Osteocyte (in vitro differentiated cells): ENCODE measurements around the gene EPYC. TPM values are rescaled to one million over a fixed set of nuclear protein-coding genes. Genes with fewer than 3 reads are reported as not detected.
A peak's percentile ranks its signal among the peaks of the same experiment; 100 is the strongest.

Source experiments
- DNase-seq: peaks from one replicate; pipeline ENCODE4 v3.0.0; 2021; ENCODE audit warnings: mixed read lengths; ENCODE audit not compliant: unreplicated experiment; ENCODE audit errors: extremely low spot score
- H3K27ac Mint-ChIP-seq: one replicate; pipeline ENCODE4 v1.8.0; 2021; ENCODE audit warnings: mild to moderate bottlenecking, mixed read lengths; ENCODE audit not compliant: unreplicated experiment
- H3K27me3 Mint-ChIP-seq: one replicate; pipeline ENCODE4 v1.8.0; 2021; ENCODE audit warnings: mixed read lengths; ENCODE audit not compliant: unreplicated experiment
- H3K36me3 Mint-ChIP-seq: one replicate; pipeline ENCODE4 v1.8.0; 2021; ENCODE audit warnings: mixed read lengths; ENCODE audit not compliant: unreplicated experiment
- H3K4me1 Mint-ChIP-seq: one replicate; pipeline ENCODE4 v1.8.0; 2021; ENCODE audit warnings: mixed read lengths; ENCODE audit not compliant: unreplicated experiment
- H3K4me3 Mint-ChIP-seq: one replicate; pipeline ENCODE4 v1.8.0; 2021; ENCODE audit warnings: mild to moderate bottlenecking, moderate library complexity, mixed read lengths; ENCODE audit not compliant: unreplicated experiment
- H3K9me3 Mint-ChIP-seq: one replicate; pipeline ENCODE4 v1.8.0; 2021; ENCODE audit warnings: mixed read lengths; ENCODE audit not compliant: unreplicated experiment
- total RNA-seq: library from RNA; stranded (reverse); gene quantifications from 2 replicates; pipeline ENCODE4 v1.2.1, GENCODE V29; 2021
- TF ChIP-seq, protein P1 (sequence below): fragments of 200-600 bp; sonication (generic); IDR thresholded peaks from 2 replicates; pipeline ENCODE4 v1.5.0; 2021; ENCODE audit warnings: antibody characterized with exemption, mild to moderate bottlenecking, moderate library complexity

EPYC gene
- total RNA-seq, 1 donor from 2014 or later: not detected

DNA sequence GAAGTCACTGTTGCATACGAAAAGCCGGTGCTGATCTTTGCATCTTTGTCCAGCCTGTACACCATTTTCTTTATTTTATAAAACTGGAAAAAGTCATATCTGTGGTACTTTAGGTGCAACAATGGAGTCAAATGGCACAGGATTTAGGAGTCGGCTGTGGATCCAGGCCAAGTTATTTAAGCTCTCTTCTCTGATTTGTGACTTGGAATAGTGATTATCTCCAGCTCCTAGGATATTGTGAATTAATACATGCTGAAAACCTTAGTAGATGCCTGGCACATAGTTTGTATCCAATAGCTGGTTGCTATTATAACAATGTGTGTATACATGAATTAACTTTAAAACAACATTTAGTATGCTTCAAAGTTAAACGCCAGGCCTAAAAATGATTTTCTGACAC, 43.6 kb downstream of the EPYC start:
- Mint-ChIP-seq H3K4me1 (peaks cover 5% of the 10 kb centered on the region), H3K27ac (no peak overlapping the region), H3K4me3 (no peak overlapping the region), H3K36me3 (no peaks in the 10 kb centered on the region), H3K9me3 (no peaks in the 10 kb centered on the region), H3K27me3 (no peaks in the 10 kb centered on the region)
- TF ChIP-seq, protein P1, sequence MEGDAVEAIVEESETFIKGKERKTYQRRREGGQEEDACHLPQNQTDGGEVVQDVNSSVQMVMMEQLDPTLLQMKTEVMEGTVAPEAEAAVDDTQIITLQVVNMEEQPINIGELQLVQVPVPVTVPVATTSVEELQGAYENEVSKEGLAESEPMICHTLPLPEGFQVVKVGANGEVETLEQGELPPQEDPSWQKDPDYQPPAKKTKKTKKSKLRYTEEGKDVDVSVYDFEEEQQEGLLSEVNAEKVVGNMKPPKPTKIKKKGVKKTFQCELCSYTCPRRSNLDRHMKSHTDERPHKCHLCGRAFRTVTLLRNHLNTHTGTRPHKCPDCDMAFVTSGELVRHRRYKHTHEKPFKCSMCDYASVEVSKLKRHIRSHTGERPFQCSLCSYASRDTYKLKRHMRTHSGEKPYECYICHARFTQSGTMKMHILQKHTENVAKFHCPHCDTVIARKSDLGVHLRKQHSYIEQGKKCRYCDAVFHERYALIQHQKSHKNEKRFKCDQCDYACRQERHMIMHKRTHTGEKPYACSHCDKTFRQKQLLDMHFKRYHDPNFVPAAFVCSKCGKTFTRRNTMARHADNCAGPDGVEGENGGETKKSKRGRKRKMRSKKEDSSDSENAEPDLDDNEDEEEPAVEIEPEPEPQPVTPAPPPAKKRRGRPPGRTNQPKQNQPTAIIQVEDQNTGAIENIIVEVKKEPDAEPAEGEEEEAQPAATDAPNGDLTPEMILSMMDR: no peak
- DNase-seq: no peak

DNA sequence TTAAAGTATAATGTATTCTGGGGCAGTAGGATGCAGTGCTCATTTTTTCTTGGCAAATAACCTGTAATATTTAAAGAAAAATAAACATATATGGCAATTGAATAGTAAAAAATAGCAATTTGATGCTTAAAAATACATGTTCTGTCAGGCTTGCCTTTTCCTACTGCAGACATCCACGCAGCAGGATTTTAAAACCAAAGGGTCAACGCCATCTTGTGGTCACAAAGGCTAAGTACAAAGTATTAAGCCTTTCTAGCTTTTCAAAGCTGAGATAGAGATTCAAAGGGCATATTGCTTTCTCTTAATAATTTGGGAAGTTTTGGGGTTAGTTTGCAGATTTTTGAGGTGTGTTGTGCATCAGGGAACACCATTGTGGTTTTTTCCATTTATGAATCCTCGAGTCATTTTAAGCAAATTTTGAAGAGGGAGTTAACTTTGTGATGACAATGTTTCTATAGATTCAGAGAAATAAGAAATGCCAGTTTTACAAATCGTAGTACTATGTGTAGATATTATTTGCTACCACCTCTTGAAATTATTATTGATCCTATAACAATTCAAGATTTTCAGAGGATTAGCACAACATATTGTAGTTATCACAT, 45.1 kb downstream of the EPYC start:
- H3K36me3 Mint-ChIP-seq: no peaks in the 10 kb centered on the region
- DNase-seq: no peak
- TF ChIP-seq, protein P1: peak; percentile 71
- H3K9me3 Mint-ChIP-seq: no peaks in the 10 kb centered on the region
- H3K27ac Mint-ChIP-seq: no peak overlapping the region
- no peaks in the 10 kb centered on the region for H3K27me3 Mint-ChIP-seq
- peaks cover 5% of the 10 kb centered on the region for H3K4me1 Mint-ChIP-seq
- H3K4me3 Mint-ChIP-seq: no peak overlapping the region

DNA sequence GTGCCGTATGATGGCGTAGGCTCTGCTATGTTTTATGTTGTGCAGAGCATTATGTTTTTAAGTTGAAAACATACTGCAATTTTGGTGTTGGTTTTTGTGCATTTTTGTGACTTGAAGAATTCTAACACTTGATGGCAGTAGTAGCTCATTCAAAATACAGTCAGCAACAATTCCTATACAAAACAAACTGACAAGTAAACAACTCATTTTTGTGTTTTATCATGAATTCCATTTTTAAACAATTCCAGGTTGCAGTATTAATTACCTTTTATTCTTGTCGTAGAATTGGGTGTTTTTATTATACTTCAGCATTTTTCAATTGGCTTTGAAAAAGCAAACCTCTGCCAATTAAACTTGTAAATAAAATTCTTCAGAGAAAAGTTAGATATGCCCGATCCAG, 45.7 kb downstream of the EPYC start:
- Mint-ChIP-seq H3K27ac (no peak overlapping the region), H3K4me1 (peaks cover 5% of the 10 kb centered on the region), H3K9me3 (no peaks in the 10 kb centered on the region), H3K36me3 (no peaks in the 10 kb centered on the region), H3K4me3 (no peak overlapping the region), H3K27me3 (no peaks in the 10 kb centered on the region)
- TF ChIP-seq, protein P1: peak; percentile 49
- DNase-seq: no peak

DNA sequence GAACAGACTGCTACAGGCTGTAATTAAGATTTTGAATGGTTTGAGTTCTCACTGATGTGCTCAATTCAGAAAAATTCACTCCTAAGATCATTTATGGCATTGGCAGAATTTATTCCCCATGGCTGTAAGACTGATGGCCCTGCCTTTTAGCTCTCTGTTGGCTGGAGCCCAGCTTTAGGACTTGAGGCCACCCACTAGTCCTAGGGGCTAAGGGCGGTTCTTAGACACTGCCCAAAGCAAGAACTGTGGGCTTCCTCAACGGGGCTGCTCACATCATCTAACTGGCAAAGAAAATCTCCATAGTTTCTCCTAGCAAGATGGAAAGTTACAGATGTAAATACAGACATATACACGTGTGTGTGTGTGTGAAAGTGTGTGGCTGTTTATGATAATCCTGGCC, 46.4 kb downstream of the EPYC start:
- TF ChIP-seq, protein P1: no peak
- H3K27ac Mint-ChIP-seq: no peak overlapping the region
- DNase-seq: no peak
- no peaks in the 10 kb centered on the region for H3K36me3 Mint-ChIP-seq
- no peaks in the 10 kb centered on the region for H3K27me3 Mint-ChIP-seq
- no peaks in the 10 kb centered on the region for H3K9me3 Mint-ChIP-seq
- H3K4me1 Mint-ChIP-seq: peaks cover 5% of the 10 kb centered on the region
- no peak overlapping the region for H3K4me3 Mint-ChIP-seq

DNA sequence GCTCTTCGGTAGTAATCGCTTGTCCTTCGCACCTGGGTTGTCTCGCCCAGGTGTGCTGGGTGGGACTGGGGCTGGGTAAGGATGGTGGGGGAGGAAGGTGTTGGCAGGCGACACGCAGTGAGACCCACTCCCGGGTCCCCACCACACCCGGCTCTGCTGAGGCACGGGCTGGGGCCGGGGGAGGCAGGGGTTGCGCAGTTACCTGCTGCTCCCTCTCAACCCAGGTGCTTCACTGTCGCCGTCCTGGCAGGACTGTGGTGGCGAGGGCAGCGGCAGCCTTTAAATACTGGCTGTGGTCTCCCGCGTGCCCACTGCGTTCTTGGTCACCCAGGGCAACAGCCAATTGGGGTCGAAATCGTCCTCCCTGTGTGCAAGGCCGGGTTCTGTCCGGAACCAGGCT, 49.9 kb downstream of the EPYC start, which contains the start of gene CCER1:
CCER1 (minus strand) TSS at position 256 of the 400 bp plus-strand sequence. CDS start 434 bp downstream, outside the sequence.
- peaks cover 5% of the 10 kb centered on the region for H3K4me1 Mint-ChIP-seq
- no peak within 1 kb of the TSS for H3K27ac Mint-ChIP-seq
- H3K27me3 Mint-ChIP-seq: peaks cover 3% of the 10 kb centered on the region
- no peaks in the 10 kb centered on the region for H3K36me3 Mint-ChIP-seq
- DNase-seq: no peak
- no peak within 1 kb of the TSS for H3K4me3 Mint-ChIP-seq
- no peaks in the 10 kb centered on the region for H3K9me3 Mint-ChIP-seq
- TF ChIP-seq, protein P1: no peak
